NK-92 (cell line): Measurements from ENCODE around the gene CARNS1.
"Not testable (repeated sequence)": the region's sequence is repeated elsewhere in the genome, so short reads cannot be mapped to it uniquely, and the experiment has no call there.

Experiments
- DNase-seq: peaks from one replicate; lab custom pipeline; 2025; ENCODE audit not compliant: unreplicated experiment; lab: John Stamatoyannopoulos, UW

CARNS1 gene

DNA sequence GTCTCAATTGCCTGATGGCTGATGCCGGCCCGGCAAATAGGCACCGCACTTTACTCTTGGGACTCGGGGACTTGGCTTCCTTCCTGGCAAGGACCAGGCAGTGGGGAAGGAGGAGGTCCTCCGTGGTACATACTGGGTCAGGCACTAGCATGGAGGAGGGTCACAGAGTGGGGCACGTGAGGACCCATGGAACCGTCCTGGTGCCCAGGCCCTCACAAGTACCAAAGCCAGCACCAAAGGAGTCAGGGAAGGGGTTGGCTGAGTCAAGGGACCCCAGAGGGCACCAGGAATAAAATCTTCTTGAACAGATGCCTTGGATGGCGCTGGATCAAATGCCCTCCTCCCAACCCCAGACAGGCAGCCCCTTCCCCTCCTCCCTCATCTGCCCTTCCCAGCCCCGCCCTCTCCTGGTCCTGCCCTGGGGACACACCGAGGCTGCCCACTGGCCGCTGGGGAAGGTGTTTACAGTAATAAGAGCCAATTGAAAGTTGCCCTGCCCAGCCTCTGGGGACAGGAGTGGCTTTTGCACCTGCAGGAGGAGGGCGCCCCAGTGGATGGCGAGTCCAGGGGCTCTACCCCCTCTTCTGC is 5.6 kb upstream of the CARNS1 start:
- DNase-seq = no peak

DNA sequence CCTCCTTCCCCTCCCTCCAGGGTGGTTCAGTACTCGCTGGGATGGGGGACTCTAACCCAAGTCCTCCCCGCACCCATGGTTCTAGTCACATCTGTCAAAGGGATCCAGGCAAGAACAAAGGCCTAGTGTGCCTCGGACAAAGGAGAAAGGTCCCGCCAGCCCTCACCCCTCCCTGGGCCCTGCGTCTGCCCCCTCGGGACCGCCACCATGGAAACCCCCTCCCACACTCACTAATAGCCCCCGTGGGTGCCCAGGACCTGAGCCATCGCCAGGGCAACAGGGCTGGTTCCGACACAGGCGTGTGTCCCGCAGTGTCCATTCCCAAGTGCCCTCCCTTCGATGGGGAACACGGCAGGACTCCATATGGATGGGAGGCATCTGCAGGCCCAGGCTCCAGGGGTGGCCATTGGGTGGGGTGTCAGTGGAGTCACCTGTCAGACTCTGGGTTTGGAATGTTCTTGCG is 5.1 kb upstream of the CARNS1 start:
- no peak for DNase-seq

DNA sequence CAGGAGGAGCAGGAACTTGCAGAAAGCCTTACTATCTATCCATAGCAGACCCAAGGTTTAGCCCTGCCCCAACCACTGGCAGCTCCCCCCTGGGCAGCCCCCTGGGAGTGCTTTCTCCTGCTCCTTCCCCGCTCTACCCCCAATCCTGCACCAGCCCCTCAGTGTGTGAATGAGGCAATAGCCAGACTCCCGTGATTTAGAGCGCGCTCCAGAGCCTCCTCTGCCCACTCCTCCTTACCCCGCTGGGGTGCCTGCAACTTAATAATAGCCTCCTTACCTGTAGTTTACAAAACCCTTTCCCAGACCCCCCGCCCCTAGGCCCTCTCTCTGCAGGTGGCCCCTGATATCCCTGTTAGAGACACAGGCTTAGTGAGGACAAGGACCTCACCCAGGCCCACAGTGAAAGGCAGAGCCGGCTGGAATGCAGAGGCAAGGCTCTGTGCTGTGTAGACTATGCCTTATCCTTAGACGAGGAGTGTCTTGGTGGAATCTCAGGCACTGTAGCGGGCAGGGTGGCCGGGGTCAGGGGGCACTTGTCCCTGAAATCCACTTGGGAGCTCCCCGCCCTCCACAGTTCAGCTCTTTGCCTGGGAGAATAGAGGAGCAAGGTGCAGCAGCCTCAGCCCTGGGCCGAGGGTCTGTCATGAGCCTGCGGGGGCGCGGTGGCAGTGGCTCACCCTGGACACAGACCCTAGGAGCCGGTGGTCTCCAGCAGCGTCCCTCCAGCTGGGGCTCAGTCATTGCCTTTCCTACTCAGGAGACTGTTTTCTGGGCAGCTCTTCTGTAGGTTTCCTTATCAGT is 4.3 kb upstream of the CARNS1 start:
- DNase-seq = no peak

DNA sequence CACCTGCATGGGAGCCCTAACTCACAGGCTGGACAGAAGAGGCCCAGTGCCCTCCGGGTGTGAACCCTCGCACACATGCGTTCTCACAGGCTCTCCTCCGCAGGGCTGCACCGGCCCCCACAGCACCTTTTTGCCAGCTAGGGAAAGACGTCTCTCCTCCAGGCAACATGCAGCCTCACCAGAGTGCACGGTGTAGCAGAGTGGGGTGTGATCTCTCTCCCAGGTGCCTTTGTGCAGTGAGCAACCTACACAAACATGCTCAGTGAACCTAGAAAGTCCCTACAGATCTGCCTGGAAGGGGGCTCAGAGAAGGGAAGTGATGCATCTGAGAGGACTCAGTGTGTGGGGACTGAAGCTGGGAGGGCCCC is 3.7 kb upstream of the CARNS1 start:
- DNase-seq = no peak

DNA sequence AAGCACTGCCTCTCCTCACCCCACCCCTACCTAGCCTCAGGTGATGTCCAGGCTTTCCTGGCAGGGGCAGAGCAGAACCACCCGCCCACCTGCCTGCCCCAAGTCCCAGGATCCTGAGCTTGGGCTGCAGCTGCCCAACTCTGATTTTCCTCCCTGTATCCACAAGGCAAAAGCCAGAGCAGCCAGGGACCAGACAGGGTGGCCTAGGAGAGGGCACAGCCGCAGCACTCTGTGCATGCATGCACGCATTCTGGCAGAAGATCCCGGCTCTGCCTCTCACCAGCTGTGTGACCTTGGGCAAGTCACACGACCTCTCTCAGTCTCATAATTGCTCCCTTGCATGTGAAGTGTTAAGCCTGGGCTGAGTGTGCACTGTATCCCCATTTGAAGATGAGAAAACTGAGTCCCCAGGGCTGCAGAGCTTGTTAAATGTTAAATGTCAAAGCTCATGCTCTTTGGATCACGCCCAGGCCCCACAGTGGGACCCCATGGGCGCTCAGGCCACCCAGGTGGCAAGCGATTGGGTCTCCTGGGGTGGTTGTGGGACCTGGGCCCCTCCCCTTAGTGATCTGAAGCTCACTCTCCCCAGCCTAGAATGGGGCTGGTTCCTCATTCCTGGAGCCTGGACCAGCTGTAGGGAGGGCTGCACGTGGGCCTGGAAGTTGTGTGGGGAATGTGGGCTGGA is 2.8 kb upstream of the CARNS1 start:
- DNase-seq = no peak

DNA sequence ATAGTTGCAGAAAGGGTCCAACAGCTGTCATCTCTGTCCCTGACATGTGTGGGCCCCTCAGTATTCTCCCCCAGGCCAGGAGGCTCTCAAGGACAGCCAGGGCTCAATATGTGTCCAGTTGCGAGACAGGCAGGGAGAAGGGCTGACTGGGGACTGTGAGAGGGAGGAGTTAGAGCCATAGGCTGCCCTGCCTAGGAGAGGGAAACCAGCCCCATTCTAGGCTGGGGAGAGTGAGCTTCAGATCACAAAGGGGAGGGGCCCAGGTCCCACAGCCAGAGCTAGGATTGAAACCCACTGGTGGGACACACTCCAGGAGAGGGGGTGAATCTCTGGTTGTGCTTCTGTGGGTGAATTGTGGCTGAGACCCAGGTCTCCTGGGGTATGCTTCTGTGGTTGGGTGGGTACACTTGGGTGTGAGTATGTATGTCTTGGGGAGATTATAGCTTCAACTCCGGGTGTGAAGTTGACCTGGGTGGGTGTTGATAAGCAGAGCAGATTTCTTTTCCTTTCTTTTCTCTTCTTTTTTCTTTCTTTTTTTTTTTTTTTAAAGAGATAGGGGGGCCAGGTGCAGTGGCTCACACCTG is 2.1 kb upstream of the CARNS1 start:
- DNase-seq = no peak

DNA sequence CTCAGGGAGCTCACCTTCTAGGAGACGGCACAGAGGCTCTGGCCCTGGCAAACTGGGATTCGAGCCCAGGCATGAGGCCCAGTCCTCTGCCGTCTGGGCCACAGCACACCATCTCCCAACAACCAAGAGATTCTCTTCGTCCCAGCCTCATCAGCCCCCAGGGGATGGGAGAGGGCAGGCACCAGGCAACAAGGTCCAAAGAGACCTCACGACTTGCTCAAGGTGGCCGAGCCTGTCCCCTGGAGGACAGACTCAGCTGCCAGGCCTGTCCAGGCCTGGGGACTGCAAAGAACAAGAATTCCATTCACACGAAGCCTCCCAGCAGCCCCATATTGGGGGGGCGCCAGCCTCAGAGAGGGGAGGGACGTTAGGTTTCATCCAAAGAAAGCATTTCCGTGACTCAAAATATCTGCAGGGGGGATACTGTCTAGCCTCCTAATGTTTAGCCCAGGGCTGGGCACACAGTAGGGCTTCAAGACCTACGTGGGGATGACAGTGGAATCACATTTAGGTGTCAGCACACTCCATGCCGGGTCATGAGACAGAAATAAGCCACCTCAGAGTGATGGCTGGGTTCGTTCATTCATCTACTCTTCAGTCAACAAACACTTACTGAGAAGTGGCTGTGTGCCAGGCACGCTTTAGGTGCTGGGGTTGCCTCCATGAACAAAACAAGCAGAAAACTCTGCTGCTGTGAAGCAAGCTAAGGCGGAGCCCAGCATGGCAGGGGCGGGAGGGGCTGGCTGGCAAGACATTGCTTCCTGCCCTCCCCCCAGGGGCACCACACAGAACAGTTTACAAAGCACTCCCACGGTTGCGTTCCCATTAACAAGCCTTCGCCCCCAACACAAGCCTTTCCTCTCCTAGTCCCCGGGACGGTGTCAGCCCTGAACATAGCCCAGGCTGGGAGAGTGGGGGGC is 1.2 kb downstream of the CARNS1 start:
- peak; percentile 13 for DNase-seq

DNA sequence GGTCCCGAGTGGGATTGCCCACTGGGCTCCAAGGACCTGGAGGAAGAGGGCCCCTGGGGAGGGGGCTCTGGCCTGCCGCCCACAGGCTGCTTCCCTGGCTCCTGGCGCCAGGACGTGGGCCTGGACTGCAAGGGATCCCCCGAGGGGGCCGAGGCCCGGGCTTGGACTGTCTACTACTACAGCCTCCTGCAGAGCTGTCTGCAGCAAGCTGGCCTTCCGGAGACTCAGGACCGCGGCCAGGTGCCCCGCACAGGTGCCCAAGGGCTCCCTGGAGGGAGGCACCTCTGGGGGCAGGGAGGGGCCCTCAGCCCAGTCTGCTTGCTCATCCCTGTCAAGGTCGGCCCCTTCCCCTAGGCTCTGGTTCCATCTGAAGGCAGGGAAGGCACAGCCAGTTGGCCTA is 1.9 kb downstream of the CARNS1 start:
- DNase-seq = no peak

DNA sequence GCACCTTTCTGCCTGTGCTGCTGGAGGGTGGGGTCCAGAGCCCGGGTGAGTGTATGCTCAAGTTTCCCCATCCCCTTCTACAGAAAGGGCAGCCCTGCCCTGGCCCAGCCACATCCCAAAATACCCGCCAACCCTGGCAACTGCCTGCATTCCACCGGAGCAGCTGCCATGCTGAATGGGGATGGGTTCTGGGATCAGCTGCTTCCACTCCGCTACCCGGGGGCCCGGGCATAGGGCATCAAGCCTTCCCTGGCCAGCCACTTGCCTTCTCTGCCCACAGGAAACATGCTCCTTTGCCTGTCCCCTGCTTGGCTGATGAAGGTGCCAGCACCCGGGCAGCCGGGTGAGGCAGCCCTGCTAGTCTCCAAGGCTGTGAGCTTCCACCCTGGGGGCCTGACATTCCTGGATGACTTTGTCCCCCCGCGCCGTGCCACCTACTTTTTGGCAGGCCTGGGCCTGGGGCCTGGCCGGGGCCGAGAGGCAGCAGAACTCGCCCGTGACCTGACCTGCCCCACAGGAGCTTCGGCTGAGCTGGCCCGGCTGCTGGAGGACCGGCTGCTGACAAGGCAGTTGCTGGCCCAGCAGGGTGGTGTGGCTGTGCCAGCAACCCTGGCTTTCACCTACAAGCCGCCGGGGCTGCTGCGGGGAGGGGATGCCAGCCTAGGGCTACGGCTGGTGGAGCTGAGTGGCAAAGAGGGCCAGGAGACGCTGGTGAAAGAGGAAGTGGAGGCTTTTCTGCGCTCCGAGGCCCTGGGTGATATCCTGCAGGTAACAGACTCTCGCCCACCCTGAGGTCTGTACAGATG is 3.2 kb downstream of the CARNS1 start:
- no peak for DNase-seq

DNA sequence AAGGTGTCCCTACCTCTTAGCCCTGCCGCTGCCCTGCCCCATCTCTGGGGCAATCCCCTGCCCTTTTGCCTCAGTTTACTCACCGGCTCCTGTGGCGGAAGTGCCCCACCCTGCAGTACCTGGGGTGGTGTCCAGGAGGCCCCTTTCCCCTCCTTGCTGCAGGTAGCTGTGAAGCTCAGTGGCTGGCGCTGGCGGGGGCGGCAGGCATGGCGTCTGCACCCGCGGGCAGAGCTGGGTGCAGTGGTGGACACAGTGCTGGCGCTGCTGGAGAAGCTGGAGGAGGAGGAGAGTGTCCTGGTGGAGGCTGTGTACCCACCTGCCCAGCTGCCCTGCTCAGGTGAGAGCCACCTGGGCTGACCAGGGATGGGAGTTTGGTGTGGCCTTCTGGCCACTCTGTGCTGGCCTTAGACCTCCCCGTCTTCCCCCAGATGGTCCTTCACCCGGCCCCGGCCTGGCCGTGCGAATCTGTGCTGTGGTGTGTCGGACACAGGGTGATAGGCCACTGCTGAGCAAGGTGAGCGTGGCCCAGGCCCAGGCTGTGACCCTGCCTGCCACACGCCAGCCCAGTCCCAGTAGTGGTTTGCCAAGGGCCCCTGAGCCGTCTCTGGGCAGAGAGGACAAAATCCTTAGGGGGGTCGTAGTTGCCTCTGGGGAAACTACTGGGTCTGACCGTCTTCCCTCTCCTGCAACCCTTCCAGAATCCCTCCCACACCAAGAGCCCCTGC is 4.0 kb downstream of the CARNS1 start:
- no peak for DNase-seq

DNA sequence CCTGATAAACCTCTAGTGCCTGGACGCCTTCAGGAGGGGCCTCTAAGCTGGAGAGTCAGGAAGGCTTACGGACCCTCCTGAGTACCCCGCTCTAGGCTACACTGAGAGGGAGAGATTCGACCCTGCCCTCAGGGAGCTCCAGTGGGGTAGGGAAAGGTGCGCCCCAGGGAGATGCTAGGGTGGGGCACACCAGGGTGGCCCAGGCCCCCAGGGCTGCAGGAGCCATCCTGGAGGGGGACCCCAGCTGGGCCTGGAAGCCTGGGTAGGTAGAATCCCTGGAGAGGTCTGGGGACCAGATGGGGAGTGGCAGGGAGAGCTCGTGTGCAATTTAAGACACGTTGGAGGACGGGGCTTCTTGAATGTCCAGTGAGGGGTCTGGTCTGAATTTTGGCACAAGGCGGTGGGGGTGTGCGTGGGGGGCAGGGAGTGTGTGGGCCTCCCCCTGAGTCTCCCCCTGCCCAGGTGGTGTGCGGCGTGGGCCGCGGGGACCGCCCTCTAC is 4.7 kb downstream of the CARNS1 start:
- DNase-seq = no peak

DNA sequence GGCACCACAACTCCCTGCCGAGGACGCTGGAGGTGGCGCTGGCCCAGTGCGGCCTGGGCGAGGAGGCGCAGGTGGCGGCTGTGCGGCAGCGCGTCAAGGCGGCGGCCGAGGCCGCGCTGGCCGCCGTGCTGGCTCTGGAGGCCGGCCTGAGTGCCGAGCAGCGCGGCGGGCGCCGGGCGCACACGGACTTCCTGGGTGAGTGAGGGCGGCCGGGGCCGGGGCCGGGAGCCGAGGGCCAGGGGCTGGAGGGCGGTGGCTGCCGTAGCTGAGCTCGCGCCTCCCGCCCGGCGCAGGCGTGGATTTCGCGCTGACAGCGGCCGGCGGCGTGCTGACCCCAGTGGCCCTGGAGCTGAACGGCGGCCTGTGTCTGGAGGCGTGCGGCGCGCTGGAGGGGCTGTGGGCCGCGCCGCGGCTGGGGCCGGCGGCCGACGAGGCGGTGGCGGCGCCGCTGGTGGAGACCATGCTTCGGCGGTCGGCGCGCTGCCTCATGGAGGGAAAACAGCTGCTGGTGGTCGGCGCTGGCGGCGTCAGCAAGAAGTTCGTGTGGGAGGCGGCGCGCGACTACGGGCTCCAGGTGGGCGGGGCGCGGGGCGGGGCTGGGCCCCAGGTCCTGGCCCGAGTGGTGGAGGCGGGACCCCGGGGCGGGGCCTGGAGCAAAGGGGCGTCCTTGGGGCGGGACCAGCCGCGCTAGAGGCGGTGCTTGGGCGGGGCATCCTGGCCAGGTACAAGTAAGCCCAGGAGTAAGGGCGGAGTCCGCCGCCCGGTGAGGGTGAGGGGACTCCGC is 5.4 kb downstream of the CARNS1 start:
- peak; percentile 73 for DNase-seq

DNA sequence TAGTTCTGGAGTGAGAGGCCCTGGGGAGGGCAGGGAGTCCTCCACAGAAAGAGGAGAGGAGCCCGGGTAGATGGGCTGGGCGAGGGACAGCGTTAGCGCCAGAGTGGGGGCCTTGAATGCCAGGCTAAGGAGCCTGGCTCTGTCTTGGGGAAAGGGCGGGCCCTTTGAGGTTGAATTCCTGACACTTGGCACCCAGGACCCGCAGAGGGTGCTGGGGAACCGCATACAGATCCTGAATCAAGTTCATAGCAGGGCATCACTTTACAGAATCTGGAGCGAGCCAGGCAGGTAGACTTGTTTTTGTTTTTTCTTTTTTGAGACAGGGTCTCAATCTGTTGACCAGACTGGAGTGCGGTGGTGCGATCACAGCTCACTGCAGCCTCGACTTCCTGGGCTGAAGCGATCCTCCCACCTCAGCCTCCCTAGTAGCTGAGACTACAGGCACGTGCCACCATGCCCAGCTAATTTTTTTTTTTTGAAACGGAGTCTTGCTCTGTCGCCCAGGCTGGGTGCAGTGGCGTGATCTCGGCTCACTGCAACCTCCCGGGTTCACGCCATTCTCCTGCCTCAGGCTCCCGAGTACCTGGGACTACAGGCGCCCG is 6.1 kb downstream of the CARNS1 start:
- no peak for DNase-seq

DNA sequence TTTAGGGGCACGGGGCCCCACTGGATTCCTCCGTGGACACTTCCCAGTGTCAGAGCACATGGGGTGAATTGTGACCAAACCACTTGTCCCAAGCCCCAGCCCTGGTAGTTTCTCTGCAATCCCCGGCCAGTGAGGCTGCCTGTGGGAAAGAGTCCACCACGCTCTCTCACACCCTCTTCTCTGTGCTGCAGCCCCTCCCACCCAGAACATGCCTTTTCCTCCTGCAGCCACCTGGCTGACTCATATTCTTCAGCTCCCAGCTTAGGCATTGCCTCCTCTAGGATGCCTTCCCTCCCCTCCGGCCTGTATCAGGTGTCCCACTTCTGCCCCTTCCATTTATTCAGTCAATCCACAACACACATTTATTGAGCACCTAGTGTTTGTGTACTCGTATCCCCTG is 7.4 kb downstream of the CARNS1 start:
- no peak for DNase-seq

DNA sequence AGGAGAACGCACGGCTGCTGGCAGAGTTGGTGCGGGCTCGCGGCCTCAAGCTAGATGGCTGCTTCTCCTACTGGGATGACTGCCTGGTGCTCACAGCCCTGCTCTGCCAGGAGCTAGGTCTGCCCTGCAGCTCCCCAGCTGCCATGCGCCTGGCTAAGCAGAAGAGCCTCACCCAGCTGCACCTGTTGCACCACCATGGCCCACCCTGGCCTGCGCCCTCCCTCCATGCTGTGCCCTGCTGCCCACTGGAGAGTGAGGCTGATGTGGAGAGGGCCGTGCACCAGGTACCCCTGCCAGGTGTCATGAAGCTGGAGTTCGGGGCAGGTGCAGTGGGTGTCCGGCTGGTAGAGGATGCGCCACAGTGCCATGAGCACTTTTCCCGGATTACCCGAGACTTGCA is 8.0 kb downstream of the CARNS1 start:
- no peak for DNase-seq

DNA sequence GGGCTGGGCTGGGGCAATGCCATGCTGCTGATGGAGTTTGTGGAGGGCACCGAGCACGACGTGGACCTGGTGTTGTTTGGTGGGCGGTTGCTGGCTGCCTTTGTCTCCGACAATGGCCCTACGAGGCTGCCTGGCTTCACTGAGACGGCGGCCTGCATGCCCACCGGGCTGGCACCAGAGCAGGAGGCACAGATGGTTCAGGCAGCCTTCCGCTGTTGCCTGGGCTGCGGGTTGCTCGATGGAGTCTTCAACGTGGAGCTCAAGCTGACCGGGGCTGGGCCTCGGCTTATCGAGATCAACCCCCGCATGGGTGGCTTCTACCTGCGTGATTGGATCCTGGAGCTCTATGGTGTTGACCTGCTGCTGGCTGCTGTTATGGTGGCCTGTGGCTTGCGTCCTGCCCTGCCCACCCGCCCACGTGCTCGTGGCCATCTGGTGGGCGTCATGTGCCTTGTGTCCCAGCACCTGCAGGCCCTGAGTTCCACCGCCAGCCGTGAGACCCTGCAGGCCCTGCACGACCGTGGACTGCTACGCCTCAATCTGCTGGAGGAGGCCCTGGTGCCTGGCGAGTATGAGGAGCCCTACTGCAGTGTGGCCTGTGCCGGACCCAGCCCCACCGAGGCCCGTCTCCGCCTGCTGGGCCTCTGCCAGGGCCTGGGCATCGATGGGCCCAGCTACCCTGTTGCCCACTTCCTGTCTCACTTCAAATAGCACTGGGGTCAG is 8.6 kb downstream of the CARNS1 start:
- no peak for DNase-seq

DNA sequence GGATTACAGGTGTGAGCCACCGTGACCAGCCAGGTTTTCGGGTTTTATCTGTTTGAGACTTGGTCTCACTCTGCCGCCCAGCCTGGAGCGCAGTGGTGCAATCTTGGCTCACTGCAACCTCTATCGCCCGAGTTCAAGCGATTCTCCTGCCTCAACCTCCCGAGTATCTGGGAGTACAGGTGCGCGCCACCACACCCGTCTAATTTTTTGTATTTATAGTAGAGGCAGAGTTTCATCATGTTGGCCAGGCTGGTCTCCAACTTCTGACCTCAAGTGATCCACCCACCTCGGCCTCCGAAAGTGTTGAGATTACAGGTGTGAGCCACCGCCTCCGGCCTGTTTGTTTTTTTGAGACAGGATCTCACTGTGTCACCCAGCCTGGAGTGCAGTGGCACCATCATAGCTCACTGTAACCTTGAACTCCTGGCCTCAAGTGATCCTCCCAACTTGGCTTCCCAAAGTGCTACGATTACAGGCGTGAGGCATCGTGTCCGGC is 11.9 kb downstream of the CARNS1 start:
- DNase-seq = not testable (repeated sequence)
